IPS-15b (cell line): ENCODE results near the gene UBE2E2.

Experiments
- H3K27me3 ChIP-seq: one replicate; pipeline ENCODE4 v1.6.1; 2013; ENCODE audit warnings: low read length; ENCODE audit not compliant: control insufficient read depth, insufficient read depth
- H3K36me3 ChIP-seq: one replicate; pipeline ENCODE4 v1.6.1; 2013; ENCODE audit warnings: low read length; ENCODE audit not compliant: control insufficient read depth, insufficient read depth
- H3K4me1 ChIP-seq: one replicate; pipeline ENCODE4 v1.6.1; 2013; ENCODE audit warnings: mild to moderate bottlenecking, low read length; ENCODE audit not compliant: control insufficient read depth, insufficient read depth
- H3K4me3 ChIP-seq: one replicate; pipeline ENCODE4 v1.5.1; 2013; ENCODE audit warnings: low read depth, low read length
- H3K9ac ChIP-seq: one replicate; pipeline ENCODE4 v1.6.1; 2013; ENCODE audit warnings: low read depth, mild to moderate bottlenecking, low read length
- H3K9me3 ChIP-seq: one replicate; pipeline ENCODE4 v1.6.1; 2013; ENCODE audit warnings: mild to moderate bottlenecking, low read length; ENCODE audit not compliant: control insufficient read depth, insufficient read depth

UBE2E2 gene

GRCh38 chr3:23481011-23481615, 278.0 kb downstream of the UBE2E2 start:
- H3K9me3 ChIP-seq = peaks cover under 1% of the 10 kb centered on the region

GRCh38 chr3:23481616-23482278, 278.6 kb downstream of the UBE2E2 start:
- Histone ChIP-seq H3K9me3 (peaks cover 6% of the 10 kb centered on the region), H3K36me3 (no peaks in the 10 kb centered on the region), H3K27me3 (no peaks in the 10 kb centered on the region), H3K4me1 (peaks cover 11% of the 10 kb centered on the region), H3K9ac (no peak overlapping the region), H3K4me3 (no peak overlapping the region)

More at GRCh38 chr3:23481011-23481615, 278.0 kb downstream of the UBE2E2 start:
- Histone ChIP-seq H3K27me3 (no peaks in the 10 kb centered on the region), H3K4me3 (no peak overlapping the region), H3K4me1 (peaks cover 11% of the 10 kb centered on the region), H3K9ac (no peak overlapping the region), H3K36me3 (no peaks in the 10 kb centered on the region)

GRCh38 chr3:23484386-23484785, 281.3 kb downstream of the UBE2E2 start:
- H3K4me1 ChIP-seq = peaks cover 13% of the 10 kb centered on the region
- H3K9ac ChIP-seq = no peak overlapping the region
- H3K36me3 ChIP-seq = no peaks in the 10 kb centered on the region
- H3K27me3 ChIP-seq = no peaks in the 10 kb centered on the region
- H3K9me3 ChIP-seq = peaks cover 6% of the 10 kb centered on the region
- no peak overlapping the region for H3K4me3 ChIP-seq

- Histone ChIP-seq H3K9ac (no peak overlapping the region), H3K36me3 (no peaks in the 10 kb centered on the region), H3K4me1 (peaks cover 16% of the 10 kb centered on the region), H3K4me3 (no peak overlapping the region), H3K9me3 (peaks cover 6% of the 10 kb centered on the region), H3K27me3 (no peaks in the 10 kb centered on the region)
Measured at GRCh38 chr3:23485922-23486321, 282.8 kb downstream of the UBE2E2 start.

GRCh38 chr3:23487015-23487414, 283.9 kb downstream of the UBE2E2 start:
- H3K9me3 ChIP-seq = peaks cover 6% of the 10 kb centered on the region
- H3K4me3 ChIP-seq = no peak overlapping the region
- H3K27me3 ChIP-seq = no peaks in the 10 kb centered on the region
- no peaks in the 10 kb centered on the region for H3K36me3 ChIP-seq
- no peak overlapping the region for H3K9ac ChIP-seq
- H3K4me1 ChIP-seq = peaks cover 9% of the 10 kb centered on the region

- no peaks in the 10 kb centered on the region for H3K27me3 ChIP-seq
- H3K4me1 ChIP-seq = peaks cover 9% of the 10 kb centered on the region
- H3K9me3 ChIP-seq = peaks cover 6% of the 10 kb centered on the region
- no peak overlapping the region for H3K4me3 ChIP-seq
- H3K36me3 ChIP-seq = no peaks in the 10 kb centered on the region
- no peak overlapping the region for H3K9ac ChIP-seq
Measured at GRCh38 chr3:23488618-23489017, 285.5 kb downstream of the UBE2E2 start.

- peaks cover 9% of the 10 kb centered on the region for H3K4me1 ChIP-seq
- no peaks in the 10 kb centered on the region for H3K36me3 ChIP-seq
- peaks cover 6% of the 10 kb centered on the region for H3K9me3 ChIP-seq
- H3K27me3 ChIP-seq = no peaks in the 10 kb centered on the region
- no peak overlapping the region for H3K4me3 ChIP-seq
- no peak overlapping the region for H3K9ac ChIP-seq
Measured at GRCh38 chr3:23489300-23490158, 286.4 kb downstream of the UBE2E2 start.

GRCh38 chr3:23490459-23490858, 287.3 kb downstream of the UBE2E2 start:
- Histone ChIP-seq H3K9ac (no peak overlapping the region), H3K36me3 (no peaks in the 10 kb centered on the region), H3K27me3 (no peaks in the 10 kb centered on the region), H3K4me1 (peaks cover 9% of the 10 kb centered on the region), H3K4me3 (no peak overlapping the region), H3K9me3 (peaks cover 6% of the 10 kb centered on the region)

GRCh38 chr3:23492057-23492456, 288.9 kb downstream of the UBE2E2 start:
- Histone ChIP-seq H3K9ac (no peak overlapping the region), H3K4me1 (peaks cover 9% of the 10 kb centered on the region), H3K9me3 (no peaks in the 10 kb centered on the region), H3K36me3 (no peaks in the 10 kb centered on the region), H3K4me3 (no peak overlapping the region), H3K27me3 (no peaks in the 10 kb centered on the region)

GRCh38 chr3:23493889-23494288, 290.8 kb downstream of the UBE2E2 start:
- Histone ChIP-seq H3K9me3 (no peaks in the 10 kb centered on the region), H3K36me3 (no peaks in the 10 kb centered on the region), H3K27me3 (no peaks in the 10 kb centered on the region), H3K9ac (no peak overlapping the region), H3K4me1 (peaks cover 9% of the 10 kb centered on the region), H3K4me3 (no peak overlapping the region)

GRCh38 chr3:23494967-23495366, 291.8 kb downstream of the UBE2E2 start:
- Histone ChIP-seq H3K36me3 (no peaks in the 10 kb centered on the region), H3K9ac (no peak overlapping the region), H3K27me3 (no peaks in the 10 kb centered on the region), H3K4me1 (peaks cover under 1% of the 10 kb centered on the region), H3K4me3 (no peak overlapping the region), H3K9me3 (no peaks in the 10 kb centered on the region)
